Measurements from ENCODE around the gene RIMS3.
A peak's percentile ranks its signal among the peaks of the same experiment; 100 is the strongest.

Gene RIMS3

GRCh38 chr1:40620586-40621210 is 44.8 kb downstream of the RIMS3 start:
- no peak for TF ChIP-seq CTCF (IDR thresholded peaks at IDR 0.05; ENCODE audit: extremely low read depth, insufficient read depth, missing control alignments)
- in situ Hi-C loops (cut with MboI; ENCODE audit: low pct_unique_long_range_greater_than_20kb, low sequenced_read_pairs, unreplicated experiment) = no loop called here

GRCh38 chr1:40620150-40620549 is 45.3 kb downstream of the RIMS3 start:
- in situ Hi-C loops (cut with MboI; ENCODE audit: low pct_unique_long_range_greater_than_20kb, low sequenced_read_pairs, unreplicated experiment) = no loop called here
- TF ChIP-seq CTCF (IDR thresholded peaks at IDR 0.05; ENCODE audit: extremely low read depth, insufficient read depth, missing control alignments) = no peak
- no peak for DNase-seq (ENCODE audit: low spot score)

More at GRCh38 chr1:40620586-40621210, 44.8 kb downstream of the RIMS3 start:
- no peak for DNase-seq (ENCODE audit: low spot score)

GRCh38 chr1:40618108-40618507 is 47.4 kb downstream of the RIMS3 start:
- TF ChIP-seq CTCF (IDR thresholded peaks at IDR 0.05; ENCODE audit: extremely low read depth, insufficient read depth, missing control alignments) = no peak
- in situ Hi-C loops (cut with MboI; ENCODE audit: low pct_unique_long_range_greater_than_20kb, low sequenced_read_pairs, unreplicated experiment) = no loop called here
- no peak for DNase-seq (ENCODE audit: low spot score)

GRCh38 chr1:40612345-40612831 is 53.1 kb downstream of the RIMS3 start:
- peak; percentile 92 for TF ChIP-seq CTCF (IDR thresholded peaks at IDR 0.05; ENCODE audit: extremely low read depth, insufficient read depth, missing control alignments)
- in situ Hi-C loops (cut with MboI; ENCODE audit: low pct_unique_long_range_greater_than_20kb, low sequenced_read_pairs, unreplicated experiment) = no loop called here
- DNase-seq (ENCODE audit: low spot score) = peak; percentile 84

- in situ Hi-C loops (cut with MboI; ENCODE audit: low pct_unique_long_range_greater_than_20kb, low sequenced_read_pairs, unreplicated experiment) = no loop called here
- no peak for DNase-seq (ENCODE audit: low spot score)
- no peak for TF ChIP-seq CTCF (IDR thresholded peaks at IDR 0.05; ENCODE audit: extremely low read depth, insufficient read depth, missing control alignments)
Observed at GRCh38 chr1:40610156-40610555, 55.3 kb downstream of the RIMS3 start.

- no peak for TF ChIP-seq CTCF (IDR thresholded peaks at IDR 0.05; ENCODE audit: extremely low read depth, insufficient read depth, missing control alignments)
- in situ Hi-C loops (cut with MboI; ENCODE audit: low pct_unique_long_range_greater_than_20kb, low sequenced_read_pairs, unreplicated experiment) = no loop called here
- no peak for DNase-seq (ENCODE audit: low spot score)
Observed at GRCh38 chr1:40607921-40608320, 57.6 kb downstream of the RIMS3 start.

Measured in GM13977 (cell line).